Mammary epithelial cell (primary cell): ENCODE results near the gene LY6G6D.

Experiments used
- CTCF ChIP-seq, 2 donors: IDR thresholded peaks in 1 of 2; conservative IDR thresholded peaks in 1 of 2; 2 replicates each; pipeline ENCODE4 v1.5.1; 2011 to 2012; ENCODE audit warnings: inconsistent platforms in 2 of 2, low read length in 2 of 2, mild to moderate bottlenecking in 2 of 2, control low read depth in 1 of 2, low read depth in 1 of 2; ENCODE audit not compliant: insufficient read depth in 1 of 2; ENCODE audit errors: extremely low read depth in 1 of 2
- EZH2 ChIP-seq: IDR thresholded peaks from 2 replicates; pipeline ENCODE4 v1.6.1; 2012; ENCODE audit warnings: low read length, inconsistent platforms, borderline replicate concordance

- TF ChIP-seq EZH2 (no peak), CTCF (conservative IDR thresholded peaks at IDR 0.05 in 1 of 2, IDR thresholded peaks at IDR 0.05 in 1 of 2; ENCODE audit: extremely low read depth in 1 of 2, insufficient read depth in 1 of 2, low read depth in 1 of 2, low read length in 2 of 2) (no peak)
Measured at GRCh38 chr6:31719001-31719400, 3.9 kb downstream of the LY6G6D start.
